ELF-1 (cell line): Measurements from ENCODE around the gene EIF3L.

ENCODE experiments used
- DNase-seq: peaks from one replicate; pipeline ENCODE4 v3.0.0-alpha.2; 2016; ENCODE audit warnings: low read depth, low spot score

Gene EIF3L

GRCh38 chr22:37854946-37855345 lies 5.7 kb downstream of the EIF3L start:
- DNase-seq, result no peak

GRCh38 chr22:37855462-37855861 lies 6.2 kb downstream of the EIF3L start:
- no peak for DNase-seq

GRCh38 chr22:37860796-37861421 lies 11.7 kb downstream of the EIF3L start:
- no peak for DNase-seq

GRCh38 chr22:37862570-37863325 lies 13.5 kb downstream of the EIF3L start:
- no peak for DNase-seq

GRCh38 chr22:37865510-37865909 lies 16.3 kb downstream of the EIF3L start:
- no peak for DNase-seq

GRCh38 chr22:37870273-37870672 lies 21.1 kb downstream of the EIF3L start:
- no peak for DNase-seq

- no peak for DNase-seq
Observed at GRCh38 chr22:37880668-37881440, 31.6 kb downstream of the EIF3L start.

GRCh38 chr22:37884420-37884819 lies 35.2 kb downstream of the EIF3L start:
- no peak for DNase-seq

GRCh38 chr22:37887584-37888378 lies 38.6 kb downstream of the EIF3L start:
- DNase-seq, result peak; percentile 97

- no peak for DNase-seq
Observed at GRCh38 chr22:37891926-37892325, 42.7 kb downstream of the EIF3L start.

- DNase-seq, result no peak
Observed at GRCh38 chr22:37892566-37893335, 43.5 kb downstream of the EIF3L start.

- no peak for DNase-seq
Observed at GRCh38 chr22:37893583-37893983, 44.4 kb downstream of the EIF3L start.

GRCh38 chr22:37894939-37895670 lies 45.9 kb downstream of the EIF3L start:
- peak; percentile 94 for DNase-seq

- peak; percentile 67 for DNase-seq
Observed at GRCh38 chr22:37896181-37896592, 47.0 kb downstream of the EIF3L start.

- peak; percentile 36 for DNase-seq
Observed at GRCh38 chr22:37896939-37897338, 47.7 kb downstream of the EIF3L start.

- no peak for DNase-seq
Observed at GRCh38 chr22:37897807-37898206, 48.6 kb downstream of the EIF3L start.

GRCh38 chr22:37898441-37899181 lies 49.4 kb downstream of the EIF3L start:
- peak; percentile 78 for DNase-seq

GRCh38 chr22:37904572-37905533 lies 55.6 kb downstream of the EIF3L start:
- peak; percentile 88 for DNase-seq
